ENCODE data around the gene AIP.
"Not testable (repeated sequence)": the region's sequence is repeated elsewhere in the genome, so short reads cannot be mapped to it uniquely, and the experiment has no call there.

Gene AIP

DNA sequence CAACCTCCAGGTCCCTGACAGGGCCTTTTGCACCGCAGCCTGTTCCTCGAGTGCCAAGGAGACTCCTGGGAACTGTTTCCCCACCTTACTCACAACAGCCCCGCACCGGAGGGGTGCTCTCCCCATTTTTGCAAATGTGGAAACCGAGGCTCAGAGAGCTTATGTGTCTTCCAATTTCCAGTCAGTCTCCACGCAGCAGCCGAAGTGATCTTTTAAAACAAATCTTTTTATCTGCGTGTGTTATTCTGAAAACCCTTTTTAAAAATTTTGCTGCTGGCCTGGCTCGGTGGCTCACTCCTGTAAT, 13.4 kb upstream of the AIP start:
- DNase-seq = no peak

DNA sequence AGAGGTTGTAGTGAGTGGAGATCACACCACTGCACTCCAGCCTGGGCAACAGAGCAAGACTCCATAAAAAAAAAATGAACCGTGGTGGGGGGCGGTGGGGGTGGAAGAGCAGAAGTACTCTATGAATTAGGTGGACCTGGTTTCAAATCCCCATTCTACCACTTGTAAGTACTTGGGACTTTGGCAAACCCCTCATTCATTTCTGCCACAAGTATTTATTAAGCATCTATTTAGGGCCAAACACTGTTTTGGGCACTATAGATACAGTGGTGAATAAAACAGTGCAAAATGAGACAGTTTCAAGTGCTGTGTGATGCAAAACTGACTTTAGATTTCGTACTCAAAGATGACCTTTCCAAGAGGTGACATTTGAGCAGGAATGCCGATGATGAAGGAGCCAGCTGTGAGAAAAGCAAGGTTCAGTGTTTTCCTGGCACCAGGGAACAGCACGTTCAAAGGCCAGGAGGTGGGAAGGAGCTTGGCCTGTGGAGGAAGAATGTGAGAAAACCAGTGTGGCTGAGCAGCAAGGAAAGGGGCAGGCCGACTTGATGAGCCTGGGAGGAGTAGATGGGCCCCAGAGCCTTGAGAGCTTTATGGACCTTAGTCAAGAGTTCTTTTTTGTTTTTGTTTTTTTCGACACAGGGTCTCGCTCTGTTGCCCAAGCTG, 12.4 kb upstream of the AIP start:
- no peak for DNase-seq

DNA sequence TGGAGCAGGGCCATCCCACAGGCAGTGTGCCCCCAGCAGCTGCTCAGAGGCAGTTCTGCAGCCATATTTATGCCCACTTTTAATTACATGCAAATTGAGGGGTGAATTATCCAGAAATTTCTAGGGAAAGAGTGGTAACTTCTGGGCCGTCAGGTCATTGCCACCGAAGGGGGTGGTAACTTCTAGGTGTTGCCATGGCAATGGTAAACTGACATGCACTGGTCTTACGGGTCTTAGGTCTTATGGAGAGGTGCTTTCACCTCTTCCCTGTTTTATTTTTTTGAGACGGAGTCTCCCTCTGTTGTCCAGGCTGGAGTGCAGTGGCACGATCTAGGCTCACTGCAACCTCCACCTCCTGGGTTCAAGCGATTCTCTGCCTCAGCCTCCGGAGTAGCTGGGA, 9.9 kb upstream of the AIP start:
- no peak for DNase-seq

DNA sequence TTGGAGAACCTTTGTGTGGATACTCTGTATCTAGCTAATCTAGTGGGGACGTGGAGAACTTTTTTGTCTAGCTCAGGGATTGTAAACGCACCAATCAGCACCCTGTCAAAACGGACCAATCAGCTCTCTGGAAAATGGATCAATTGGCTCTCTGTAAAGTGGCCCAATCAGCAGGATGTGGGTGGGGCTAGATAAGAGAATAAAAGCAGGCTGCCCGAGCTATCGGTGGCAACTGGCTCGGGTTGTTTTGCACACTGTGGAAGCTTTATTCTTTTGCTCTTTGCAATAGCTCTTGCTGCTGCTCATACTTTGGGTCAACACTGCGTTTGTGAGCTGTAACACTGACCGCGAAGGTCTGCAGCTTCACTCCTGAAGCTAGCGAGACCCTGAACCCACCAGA, 6.1 kb upstream of the AIP start:
- not testable (repeated sequence) for DNase-seq

DNA sequence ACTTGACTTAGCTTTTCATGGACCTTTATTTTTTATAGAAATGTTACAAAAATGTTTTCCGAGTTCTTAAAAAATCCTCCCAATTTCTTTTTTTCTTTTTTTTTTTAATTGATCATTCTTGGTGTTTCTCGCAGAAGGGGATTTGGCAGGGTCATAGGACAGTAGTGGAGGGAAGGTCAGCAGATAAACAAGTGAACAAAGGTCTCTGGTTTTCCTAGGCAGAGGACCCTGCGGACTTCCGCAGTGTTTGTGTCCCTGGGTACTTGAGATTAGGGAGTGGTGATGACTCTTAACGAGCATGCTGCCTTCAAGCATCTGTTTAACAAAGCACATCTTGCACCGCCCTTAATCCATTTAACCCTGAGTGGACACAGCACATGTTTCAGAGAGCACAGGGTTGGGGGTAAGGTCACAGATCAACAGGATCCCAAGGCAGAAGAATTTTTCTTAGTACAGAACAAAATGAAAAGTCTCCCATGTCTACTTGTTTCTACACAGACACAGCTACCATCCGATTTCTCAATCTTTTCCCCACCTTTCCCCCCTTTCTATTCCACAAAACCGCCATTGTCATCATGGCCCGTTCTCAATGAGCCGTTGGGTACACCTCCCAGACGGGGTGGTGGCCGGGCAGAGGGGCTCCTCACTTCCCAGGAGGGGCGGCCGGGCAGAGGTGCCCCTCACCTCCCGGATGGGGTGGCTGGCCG, 5.3 kb upstream of the AIP start:
- not testable (repeated sequence) for DNase-seq

DNA sequence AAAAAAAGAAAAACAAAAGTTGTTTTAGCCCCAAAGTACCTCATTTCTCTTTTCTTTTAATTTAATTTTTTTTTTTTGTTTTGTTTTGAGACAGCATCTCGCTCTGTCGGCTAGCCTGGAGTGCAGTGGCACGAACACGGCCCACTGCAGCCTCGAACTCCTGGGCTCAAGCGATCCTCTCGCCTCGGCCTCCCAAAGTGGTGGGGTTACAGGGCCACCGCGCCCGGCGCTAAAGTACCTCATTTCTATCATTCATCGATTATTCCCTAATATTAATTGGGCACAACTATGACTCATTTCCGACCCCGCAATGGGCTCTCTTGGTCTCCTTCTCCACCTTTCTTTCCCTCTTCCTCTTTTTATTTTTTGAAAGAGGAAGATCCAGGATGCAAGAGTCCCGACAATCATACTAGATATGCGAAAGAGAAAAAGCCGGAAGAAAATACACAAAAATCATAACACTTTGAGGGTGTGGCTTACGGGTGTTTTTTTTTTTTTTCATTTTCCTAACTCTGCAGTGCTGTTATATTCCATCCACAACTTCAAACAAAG, 475 bp upstream of the AIP start:
- no peak for DNase-seq

DNA sequence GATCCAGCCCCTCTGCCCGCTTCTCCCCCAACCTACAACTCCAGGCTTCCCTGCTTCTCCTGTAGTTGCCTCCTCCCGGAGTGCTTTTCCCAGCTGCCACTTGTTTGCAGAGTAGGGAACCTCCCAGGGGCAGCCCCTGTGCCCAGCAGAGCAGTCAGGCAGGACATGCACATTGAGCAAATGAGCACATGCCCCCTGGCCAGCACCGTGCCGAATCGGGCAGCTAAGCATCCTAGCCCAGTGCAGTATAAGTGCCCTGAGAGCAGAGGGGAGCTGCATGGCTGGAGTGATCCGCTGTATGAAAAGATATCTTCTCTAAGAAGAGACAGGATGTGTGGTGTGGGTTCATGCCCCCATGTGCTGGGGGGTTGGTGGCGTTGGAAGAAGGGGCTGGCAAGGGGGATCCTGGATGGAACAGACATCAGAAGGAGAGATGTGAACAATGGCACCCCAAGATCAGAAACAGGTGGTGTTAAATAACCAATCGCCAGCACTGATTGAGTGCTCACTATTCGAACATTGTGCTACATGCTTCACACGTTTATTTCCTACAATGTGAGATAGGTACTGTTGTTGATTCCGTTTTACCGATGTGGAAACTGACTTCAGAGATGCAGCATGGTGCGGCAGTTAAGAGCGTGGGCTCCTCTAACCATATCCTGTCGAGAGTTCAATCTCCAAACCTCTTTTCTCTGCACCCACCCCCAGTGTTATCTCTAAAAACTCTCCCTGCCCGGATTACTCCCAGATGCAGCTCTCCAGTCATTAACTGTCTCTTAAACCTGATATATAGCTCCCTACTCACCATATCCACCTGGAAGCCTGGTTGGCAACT, 1.2 kb downstream of the AIP start:
- no peak for DNase-seq

DNA sequence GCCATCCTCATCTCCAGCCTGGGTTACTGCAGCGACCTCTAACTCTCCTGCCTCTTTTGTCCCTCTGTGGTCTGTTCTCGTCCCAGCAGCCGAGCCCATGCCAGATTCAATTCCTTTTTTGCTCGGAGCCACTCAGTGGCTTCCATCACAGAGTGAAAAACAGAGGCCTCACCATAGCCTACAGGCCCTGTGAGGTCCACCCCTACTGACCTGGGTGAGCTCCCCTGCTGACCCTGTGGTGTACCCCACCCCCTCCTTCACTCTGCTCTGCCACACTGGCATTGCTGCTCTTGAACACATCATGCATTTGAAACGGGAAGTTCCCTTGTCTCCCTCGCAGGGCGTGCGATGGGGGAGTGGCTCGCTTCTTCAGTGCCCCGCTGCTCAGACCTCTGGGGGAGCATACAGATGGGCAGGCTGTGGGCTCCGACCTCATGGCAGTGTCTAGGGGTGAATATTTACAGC, 2.1 kb downstream of the AIP start:
- DNase-seq = no peak

DNA sequence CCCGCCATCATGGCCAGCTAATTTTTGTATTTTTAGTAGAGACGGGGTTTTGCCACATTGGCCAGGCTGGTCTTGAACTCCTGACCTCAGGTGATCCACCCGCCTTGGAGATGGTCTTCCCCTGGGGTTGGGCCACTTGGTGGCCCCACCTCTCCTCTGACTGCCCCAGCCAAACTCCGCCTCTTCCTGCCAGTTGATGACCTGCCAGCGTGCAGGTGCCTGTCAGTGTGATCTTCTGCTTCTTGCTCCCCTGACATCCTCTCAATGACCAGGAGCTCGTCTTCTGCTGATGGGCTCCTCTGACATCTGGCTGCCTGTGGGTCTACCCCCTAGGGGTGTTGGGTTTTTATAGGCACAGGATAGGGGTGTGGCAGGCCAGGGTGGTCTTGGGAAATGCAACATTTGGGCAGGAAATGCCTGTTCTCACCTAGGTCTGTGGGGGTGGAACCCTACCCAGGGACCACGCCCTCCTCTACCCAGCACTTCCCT, 3.1 kb downstream of the AIP start:
- DNase-seq = not testable (repeated sequence)

DNA sequence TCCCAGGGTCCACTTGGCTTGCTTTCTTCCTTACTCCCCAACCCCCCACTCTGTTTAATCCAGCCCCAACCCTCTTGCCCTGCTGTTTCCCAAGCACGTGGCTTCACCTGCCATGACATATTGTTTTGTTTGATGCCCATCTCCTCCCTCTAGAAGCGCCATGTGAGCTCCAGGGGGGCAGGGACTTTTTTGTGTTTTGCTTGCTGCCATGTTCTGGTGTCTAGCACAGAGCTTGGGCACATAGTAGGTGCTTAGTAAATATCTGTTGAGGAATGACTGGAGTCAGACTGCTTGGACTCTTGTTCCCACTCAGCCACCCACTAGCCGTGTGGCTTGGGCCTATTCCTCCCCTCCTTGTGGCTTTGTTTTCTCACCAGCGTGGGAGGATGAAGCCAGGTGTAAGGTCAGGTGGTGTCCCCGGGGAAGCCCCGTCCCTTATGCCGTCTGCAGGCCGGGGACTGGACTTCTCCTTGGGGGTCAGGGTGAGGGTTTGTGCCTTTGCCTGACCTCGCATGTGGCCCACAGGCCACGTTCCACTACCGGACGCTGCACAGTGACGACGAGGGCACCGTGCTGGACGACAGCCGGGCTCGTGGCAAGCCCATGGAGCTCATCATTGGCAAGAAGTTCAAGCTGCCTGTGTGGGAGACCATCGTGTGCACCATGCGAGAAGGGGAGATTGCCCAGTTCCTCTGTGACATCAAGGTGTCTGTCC, 3.8 kb downstream of the AIP start:
- no peak for DNase-seq

DNA sequence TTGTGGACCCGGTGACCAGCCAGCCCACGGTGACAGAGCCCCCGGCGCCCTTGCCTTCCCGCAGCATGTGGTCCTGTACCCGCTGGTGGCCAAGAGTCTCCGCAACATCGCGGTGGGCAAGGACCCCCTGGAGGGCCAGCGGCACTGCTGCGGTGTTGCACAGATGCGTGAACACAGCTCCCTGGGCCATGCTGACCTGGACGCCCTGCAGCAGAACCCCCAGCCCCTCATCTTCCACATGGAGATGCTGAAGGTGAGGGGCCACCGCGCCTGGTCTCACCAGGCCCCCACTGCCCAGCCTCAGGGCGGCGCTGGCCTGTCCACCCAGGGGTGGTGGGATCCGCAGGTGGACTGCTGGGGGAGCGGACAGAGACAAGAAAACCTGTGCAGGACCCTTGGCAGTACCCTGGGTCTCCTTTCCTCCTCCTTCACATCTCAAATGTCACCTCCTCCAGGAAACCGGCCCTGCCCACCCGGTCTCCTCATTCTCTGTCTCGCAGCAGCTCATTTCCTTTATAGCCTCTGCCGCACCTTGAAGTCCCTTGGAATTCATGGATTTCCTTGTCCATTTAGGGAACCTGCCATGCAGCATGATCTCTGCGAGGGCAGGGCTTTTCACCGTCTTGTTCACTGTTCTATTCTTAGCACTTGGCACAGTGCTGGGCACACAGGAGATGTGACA, 6.5 kb downstream of the AIP start:
- no peak for DNase-seq

DNA sequence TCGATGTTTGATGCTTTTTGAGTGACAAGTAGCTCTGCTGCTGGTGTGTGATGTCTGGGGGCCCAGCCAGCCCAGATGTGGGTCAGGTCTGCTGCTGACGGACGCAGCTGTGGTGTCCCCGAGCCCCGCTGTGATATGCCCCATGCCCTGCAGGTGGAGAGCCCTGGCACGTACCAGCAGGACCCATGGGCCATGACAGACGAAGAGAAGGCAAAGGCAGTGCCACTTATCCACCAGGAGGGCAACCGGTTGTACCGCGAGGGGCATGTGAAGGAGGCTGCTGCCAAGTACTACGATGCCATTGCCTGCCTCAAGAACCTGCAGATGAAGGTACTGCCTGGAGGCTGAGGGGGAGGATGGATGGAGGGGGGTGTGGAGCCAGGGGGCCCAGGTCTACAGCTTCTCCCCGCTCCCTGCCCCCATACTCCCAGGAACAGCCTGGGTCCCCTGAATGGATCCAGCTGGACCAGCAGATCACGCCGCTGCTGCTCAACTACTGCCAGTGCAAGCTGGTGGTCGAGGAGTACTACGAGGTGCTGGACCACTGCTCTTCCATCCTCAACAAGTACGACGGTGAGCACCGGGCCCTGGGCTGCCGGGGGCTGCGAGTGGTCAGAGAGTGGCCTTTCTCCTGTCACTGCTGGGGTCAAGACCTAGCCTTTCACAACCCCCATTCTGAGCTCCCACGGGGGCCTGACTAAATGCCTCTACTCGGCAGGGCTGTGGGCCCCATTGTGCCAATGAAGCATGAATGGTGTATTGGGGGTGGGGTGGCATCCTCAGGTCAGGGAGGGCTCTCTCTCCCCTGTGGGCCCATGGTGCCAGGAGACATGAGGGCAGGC, 7.3 kb downstream of the AIP start:
- no peak for DNase-seq

DNA sequence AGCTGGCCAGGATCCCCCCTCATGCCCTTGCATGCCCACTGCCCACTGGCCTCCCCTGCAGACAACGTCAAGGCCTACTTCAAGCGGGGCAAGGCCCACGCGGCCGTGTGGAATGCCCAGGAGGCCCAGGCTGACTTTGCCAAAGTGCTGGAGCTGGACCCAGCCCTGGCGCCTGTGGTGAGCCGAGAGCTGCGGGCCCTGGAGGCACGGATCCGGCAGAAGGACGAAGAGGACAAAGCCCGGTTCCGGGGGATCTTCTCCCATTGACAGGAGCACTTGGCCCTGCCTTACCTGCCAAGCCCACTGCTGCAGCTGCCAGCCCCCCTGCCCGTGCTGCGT, 7.9 kb downstream of the AIP start:
- DNase-seq = no peak

DNA sequence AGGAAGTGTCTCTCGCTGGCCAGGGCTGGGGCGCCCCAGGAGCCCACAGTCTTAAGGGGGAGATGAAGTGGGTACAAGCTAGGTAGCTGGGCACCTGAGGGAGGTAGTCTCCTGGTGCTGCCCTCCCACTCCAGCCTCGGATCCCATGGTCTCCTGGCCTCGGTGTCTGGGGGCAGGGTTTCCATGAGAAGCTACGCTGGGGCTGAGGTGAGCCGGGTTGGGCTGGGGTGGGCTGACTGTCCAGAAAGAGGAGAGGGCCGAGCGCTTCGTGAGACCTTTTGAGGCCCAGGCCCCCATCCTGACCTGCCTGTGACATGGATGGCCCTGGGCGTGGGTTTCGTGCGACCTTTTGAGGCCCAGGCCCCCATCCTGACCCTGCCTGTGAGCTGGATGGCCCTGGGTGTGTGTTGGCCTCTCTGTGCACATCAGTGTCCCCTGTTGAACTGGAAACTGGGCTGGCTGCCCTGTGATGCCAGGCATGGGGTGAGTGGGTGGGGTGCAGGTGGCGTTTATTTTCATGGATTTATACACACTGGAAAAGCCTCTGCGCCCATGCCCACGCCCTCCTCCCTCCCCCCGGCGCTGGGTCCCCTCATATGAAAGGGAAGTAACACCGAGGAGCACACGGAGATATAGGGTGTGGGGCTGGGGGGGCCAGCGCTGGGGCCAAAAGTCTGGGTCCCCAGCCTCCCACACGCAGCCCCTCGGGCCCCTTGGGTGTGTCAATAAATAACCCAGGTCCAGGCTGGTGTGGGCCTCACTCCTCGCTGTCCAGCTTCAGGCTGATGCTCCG, 8.6 kb downstream of the AIP start:
- DNase-seq = no peak

DNA sequence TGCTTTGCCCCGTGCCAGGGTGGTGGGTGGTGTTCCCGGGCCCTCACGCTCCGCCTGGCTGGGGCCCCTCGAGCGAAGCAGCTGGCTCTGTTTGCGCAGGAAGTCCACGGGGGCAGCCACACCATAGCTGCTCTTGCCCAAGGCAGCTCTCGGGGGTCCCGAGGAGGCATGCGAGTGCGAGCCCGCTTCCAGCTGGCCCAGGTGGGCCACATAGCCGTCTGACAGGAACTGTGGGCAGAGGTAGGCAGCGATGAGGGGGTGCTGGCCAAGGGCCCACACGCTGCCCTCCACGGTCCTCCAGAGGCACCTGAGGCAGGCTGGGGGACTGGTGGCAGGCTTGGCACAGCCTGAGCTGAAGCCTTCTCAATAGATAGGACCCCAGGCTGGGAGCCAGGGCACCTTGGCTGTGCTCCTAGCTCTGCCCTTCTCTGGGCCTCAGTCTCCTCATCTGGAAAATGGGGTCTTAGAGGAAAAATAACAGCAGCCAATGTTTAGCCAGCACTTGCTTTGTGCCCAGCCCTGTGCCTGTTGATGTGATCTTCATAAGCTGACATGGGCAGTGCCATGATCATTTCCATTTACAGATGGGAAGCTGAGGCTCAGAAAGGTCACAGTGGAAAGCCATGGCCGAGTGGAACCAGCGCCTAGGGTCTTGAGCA, 9.4 kb downstream of the AIP start:
- no peak for DNase-seq

DNA sequence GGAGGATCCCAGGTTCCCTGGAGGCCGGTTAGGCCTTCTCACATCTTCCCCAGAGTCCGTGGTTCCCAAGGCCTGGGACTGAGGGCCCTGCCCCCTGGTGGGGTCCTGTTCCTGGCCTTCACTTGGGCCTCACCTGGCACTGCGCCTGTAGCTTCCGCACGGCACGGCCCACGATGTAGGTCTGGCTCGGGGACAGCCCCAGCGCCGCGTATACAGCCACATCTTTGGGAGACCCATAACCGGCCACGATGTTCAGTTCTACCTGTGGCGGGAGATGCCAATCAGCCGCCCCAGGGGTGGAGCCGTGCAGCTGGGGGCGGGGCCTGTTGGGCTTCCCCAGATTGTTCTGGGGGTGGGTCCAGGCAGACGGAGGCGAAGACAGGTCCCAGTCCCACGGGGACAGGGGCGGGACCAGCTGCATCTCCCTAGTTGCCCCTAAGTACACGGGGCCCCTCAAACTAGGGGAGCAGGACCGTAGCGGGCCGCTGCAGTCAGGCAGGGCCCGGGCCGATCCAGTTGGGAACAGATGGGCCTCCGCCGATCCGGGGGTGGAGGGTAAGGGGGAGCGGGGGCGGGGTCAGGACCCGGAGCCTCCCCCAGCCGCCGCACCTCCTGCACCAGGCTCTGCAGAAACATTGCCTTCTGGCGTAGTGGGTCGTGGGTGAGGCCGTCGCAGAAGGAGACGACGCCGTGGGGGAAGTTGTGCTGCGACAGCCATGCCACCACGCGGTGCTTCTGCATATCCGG, 10.1 kb downstream of the AIP start:
- no peak for DNase-seq

DNA sequence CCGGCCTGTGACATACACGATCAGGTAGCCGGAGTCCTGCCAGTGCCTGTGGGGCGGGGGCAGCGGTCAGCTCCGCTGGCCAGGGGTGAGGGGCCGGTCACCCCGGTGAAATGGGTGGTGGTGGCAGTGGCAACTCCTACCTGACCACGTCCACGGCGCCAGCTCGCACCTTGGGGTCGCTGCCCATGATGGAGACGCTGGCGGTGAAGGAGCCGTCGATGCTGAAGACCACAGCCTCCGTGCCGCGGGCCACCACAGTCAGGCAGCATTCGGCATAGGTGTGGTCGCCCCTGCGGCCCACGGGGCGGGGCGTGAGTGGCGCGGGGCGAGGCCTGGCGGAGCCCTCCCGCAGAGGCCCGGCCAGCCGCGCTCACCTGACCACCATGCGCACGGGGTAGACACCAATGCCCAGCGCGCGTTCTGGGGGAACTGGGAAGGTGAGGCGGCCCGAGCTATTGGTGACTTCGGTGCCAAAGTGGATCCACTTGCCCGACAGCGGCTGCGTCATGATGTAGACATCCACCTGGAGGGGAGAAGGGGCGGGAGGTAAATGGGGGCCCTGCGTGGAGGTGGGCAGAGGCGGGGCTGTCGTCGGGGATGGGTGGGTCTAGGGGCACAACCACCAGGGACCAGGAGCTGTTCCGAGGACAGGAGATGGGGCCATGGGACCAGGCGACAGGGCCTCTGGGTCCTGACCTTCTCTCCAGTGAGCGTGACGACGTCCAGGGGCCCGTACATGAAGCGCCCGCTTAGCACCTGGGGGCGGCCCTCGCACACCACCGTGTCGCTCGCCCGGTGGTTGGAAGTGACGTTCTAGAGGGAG, 10.9 kb downstream of the AIP start:
- DNase-seq = no peak
